Measurements from ENCODE around the gene RFC5.
"Not testable (repeated sequence)": the region's sequence is repeated elsewhere in the genome, so short reads cannot be mapped to it uniquely, and the experiment has no call there.

Gene RFC5

GRCh38 chr12:118053071-118053985 lies 36.8 kb downstream of the RFC5 start:
- DNase-seq, result no peak

GRCh38 chr12:118055144-118055557 lies 38.6 kb downstream of the RFC5 start:
- DNase-seq, result peak; percentile 66 to 72 (median 67)

- DNase-seq, result no peak
Measured at GRCh38 chr12:118055865-118056773, 39.6 kb downstream of the RFC5 start.

GRCh38 chr12:118058227-118058626 lies 41.7 kb downstream of the RFC5 start:
- no peak for DNase-seq

- no peak for DNase-seq
Measured at GRCh38 chr12:118058881-118059280, 42.4 kb downstream of the RFC5 start.

GRCh38 chr12:118059341-118060191 lies 43.1 kb downstream of the RFC5 start:
- DNase-seq, result peak; percentile 78 to 85 (median 84)

- peak; percentile 70 to 89 (median 72) for DNase-seq
Measured at GRCh38 chr12:118060301-118061010, 44.0 kb downstream of the RFC5 start.

- peak; percentile 87 to 97 (median 93) for DNase-seq
Measured at GRCh38 chr12:118061011-118061872, 44.7 kb downstream of the RFC5 start, which contains the start of gene WSB2. Gene WSB2, minus strand, starts transcription at chr12:118061179. Its CDS starts 131 bp downstream, at chr12:118061048.

GRCh38 chr12:118061873-118062843 lies 45.7 kb downstream of the RFC5 start:
- peak; percentile 51 to 67 (median 66) for DNase-seq

GRCh38 chr12:118063576-118064391 lies 47.3 kb downstream of the RFC5 start:
- peak; percentile 20 to 59 (median 43) for DNase-seq

- peak; percentile 18 to 58 (median 36) for DNase-seq
Measured at GRCh38 chr12:118064608-118065007, 48.1 kb downstream of the RFC5 start.

GRCh38 chr12:118065380-118065779 lies 48.9 kb downstream of the RFC5 start:
- peak; percentile 28 to 50 (median 49) for DNase-seq

- DNase-seq, result peak; percentile 28 to 47 (median 45)
Measured at GRCh38 chr12:118068445-118068844, 51.9 kb downstream of the RFC5 start.

- no peak for DNase-seq
Measured at GRCh38 chr12:118070650-118071049, 54.1 kb downstream of the RFC5 start.

- no peak for DNase-seq
Measured at GRCh38 chr12:118073768-118074167, 57.3 kb downstream of the RFC5 start.

- not testable (repeated sequence) for DNase-seq
Measured at GRCh38 chr12:118081521-118081920, 65.0 kb downstream of the RFC5 start.
